Activated CD8-positive, alpha-beta memory T cell treated with anti-CD3 and anti-CD28 coated beads, Interleukin-2, amount 50 U/mL, for 4 hours (primary cell): ENCODE data around the gene S100A10.

ENCODE experiments used
- DNase-seq: peaks from one replicate; pipeline ENCODE4 v3.0.0-alpha.2; 2020

S100A10 gene, protein sequence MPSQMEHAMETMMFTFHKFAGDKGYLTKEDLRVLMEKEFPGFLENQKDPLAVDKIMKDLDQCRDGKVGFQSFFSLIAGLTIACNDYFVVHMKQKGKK

DNA sequence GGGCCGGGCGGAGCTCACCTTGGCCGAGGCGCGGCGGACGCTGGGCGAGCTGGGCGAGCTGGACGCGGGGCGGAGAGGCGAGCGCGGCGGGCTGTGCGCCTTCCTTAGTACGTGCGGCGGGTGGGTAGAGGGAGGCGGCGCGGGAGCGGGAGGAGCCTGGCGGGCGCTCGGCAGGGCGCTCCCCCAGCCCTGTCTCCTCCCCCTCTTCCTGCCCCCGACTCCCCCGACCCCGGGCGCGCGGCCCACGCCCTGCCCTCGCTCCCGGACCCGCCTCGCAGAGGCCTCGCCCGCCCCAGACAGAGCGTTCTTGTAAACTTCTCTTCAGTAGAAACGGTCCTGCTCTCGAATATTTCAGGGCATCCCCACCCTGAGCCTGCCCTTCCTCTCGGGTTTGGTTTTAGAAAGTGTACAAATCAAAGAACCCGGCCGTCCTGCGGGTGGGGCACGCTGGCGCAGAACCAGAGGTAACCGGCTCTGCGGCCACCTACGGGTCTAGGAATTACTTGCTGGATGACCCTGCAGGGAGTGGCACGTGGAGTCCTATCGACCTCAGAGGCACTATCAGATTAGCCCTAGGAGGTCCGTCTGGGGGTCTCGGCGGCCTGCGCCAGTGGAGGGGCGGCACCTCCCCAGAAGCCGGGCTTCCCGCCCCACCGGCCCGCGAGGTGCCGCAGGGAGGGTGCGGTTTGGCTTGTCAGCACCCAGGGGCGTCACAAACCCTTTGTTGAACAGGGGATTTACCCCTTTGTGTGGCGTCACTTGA is at the start of gene S100A10:
S100A10 (minus strand) TSS at position 126 of the 763 bp plus-strand sequence. CDS start 7,629 bp downstream, outside the sequence.
- DNase-seq: peak; percentile 79

DNA sequence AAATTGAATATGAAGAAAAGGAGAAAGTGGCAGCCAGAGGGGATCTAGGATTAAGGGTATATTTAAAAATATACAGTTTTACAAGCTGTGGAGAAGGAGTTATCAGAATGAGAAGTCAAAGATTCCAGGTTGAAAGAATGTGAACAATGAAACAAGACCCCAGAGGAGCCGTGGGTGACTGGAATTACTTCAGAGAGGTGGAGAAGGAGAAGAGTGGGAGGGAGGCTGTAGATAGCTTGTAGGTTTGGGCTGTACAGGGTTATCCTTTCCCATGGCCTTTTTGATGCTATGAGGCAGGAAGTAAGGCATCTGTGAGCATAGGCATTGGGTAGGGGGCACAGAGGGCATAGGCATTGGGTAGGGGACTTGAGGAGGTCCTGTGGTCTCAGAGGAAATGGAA is 48.4 kb upstream of the S100A10 start:
- DNase-seq: no peak

DNA sequence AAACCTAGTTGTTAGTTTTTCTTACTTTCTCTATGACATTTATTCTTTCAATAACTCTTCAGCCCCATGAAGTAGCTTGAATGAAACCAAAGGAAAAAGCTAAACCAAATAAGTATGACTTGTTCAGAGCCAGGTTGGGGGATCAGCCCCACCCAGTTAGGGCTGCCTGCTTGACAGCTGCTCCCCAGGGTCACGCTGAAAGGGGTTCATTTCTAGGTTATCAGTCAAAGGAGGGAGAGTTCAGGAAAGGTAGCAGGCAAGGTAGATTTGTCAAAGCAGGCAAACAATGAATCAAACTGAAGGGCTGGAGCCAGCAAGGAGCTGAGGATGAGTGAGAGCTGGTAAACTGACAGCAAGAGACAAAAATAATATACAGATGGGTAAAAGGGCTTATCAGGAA is 46.2 kb upstream of the S100A10 start:
- no peak for DNase-seq

DNA sequence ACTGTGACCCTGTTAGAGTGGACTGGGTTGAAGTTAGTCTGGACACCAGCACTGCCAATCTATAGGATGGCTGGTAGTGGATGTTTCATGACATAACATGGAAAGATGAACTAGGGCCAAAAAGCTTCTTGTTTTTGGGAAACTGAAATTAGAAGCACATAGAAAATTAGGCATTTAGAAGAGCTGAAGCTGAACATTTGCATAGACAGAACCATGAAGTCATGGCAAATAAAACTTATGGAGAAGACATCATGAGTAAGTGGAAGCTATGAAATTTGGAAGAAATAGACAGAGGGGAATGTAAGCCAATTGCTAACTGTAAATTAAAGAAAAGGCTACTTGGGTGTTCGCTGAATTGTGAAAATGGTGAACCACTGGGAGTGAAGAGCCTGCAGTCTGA is 45.8 kb upstream of the S100A10 start:
- no peak for DNase-seq

DNA sequence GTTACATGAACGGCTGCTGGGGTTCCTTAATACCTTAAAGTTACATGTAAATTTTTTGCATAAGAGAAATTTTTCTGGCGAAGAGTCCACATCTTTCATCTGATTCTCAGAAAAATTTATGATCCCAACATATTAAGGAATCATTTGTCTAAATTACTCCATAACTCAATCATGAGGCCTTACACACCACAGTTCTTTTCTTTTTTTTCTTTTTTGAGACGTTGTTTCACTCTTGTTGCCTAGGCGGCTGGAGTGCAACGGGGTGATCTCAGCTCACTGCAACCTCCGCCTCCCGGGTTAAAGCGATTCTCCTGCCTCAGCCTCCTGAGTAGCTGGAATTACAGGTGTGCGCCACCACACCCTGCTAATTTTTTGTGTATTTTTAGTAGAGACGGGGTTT is 45.2 kb upstream of the S100A10 start:
- no peak for DNase-seq

DNA sequence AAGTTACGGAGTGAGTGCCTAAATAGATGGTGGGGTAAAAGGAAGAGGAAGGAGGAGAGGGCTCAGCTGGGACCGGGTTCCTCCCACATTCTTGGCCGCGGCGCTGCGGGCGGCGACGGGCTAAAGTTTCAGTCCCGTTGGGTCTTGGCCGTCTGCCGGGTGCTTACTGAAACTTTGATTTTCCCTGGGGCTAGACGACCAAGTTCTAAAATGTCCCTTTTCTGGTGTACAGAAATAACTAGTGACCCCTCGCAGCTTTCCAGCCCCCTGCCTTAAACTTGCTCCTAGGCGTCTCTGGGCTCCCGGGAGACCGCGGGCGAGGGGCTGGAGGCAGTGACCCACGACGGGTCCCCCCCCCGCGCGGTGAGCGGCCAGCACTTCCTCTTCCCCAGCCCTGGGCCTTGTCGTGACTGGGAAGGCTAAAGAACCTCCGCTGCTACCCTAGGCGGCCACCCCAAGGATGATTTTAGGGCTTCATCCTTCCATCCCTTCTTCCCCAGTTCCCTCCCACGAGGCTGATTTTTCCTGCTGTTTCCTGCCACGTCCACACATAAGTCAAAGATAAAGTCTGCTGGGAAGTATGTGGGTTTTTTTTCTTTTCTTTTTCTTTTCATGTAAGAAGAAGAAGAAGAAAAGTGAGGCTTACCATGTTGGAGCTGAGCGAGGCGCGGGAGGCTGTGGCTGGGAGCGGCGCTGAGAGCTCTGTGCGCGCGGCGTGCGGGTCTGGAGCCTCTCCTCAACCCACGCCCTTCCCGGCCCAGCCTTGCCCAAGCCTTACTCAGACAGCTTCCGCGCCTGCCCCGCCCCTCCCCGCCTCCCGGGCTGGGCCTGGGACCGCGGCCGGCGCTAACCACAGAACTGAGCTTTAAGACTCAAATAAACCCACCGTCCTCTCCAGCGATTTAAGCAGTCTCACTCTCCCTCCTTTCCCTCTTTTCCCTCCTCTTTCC is 42.9 kb upstream of the S100A10 start, which contains the start of gene S100A11:
S100A11 (minus strand) TSS at position 738 of the 950 bp plus-strand sequence; CDS start at position 649, 89 bp downstream.
- DNase-seq: peak; percentile 73

DNA sequence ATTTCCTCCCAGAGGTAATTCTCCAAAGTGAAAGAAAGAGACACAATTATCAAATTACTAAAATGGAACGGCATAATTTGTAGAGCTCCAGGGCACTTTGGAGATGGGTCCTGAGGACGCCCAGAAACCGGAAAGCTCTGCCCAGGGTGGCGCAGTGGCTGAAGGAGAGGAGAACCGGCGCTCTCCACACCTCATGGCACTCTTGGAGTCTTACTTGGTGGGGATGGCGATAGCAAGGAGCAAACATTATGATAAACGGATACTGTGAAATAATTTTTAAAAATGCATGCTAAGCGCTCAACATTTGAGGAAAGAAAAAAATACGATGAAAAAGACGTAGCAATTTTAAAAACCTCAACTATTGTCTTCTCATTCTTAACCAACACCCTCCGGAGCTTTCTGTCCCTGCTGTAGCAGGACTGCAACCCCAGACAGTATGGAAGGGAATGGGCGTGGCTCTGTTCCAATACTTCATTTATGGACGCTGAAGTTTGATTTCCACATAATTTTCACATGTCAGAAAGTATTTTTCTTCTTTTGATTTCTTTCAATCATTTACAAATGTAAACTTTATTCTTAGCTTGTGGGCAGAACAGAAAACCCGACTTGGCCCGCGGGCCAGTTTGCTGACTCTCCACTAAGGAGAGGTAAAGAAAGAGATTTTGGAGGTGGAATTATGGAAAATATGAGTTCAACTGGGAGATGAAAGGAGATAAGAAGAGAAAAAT is 42.0 kb upstream of the S100A10 start:
- no peak for DNase-seq

DNA sequence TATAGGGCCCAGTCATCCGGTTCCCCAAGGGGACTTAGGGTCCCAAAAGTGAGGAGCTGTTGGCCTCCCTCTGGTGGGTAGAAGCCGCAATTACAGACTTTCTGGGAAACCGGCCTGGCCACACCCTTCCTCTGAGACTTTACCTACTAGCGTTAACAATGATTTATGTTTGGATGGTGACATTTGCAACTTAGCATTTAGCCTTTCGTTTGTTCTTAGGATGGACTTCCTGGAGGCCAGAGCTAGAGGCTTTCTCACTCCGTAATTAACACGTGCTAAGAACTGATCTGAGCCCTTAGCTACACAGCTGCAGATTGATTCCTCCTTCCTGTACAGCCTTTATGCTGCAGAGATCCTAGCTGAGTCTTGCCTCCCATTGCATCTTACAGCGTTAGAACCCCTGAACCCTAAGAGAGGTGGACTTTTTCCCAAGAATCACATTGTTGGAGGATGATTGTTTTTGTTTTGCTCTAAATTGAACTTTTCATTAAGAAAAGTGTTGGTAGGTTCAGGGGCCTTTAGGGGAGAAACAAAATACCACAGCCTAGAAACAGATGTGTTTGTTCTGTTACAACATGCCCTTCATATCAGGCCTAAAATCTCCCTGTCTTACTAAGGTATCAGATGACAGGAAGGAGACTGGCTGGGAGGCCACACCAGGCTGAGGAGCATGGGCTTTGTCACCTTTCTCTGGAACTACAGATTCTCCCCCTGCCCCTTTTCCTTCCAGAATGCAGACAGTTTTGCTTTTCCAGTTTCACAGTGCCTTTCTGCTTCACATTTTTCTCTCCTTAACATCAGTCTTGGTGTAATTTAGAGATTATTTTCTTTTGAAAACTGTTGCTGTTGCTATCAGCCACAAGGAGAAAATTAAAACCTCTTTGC is 41.2 kb upstream of the S100A10 start:
- DNase-seq: peak; percentile 56

DNA sequence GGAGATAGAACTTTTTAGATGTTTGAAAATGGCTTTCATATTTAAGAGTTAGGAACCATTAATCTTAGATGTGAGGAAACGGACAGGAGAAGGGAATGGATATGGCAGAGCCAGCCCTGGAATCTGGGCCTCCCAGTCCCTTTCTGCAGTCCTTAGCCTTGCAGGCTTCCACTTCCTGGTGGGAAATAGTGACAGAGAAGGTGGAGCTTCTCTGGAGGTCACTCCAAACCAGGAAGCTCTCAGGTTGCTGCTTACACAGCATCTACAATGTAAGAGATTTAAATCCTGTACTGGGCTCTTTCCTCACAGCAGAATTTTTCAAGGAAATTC is 40.6 kb upstream of the S100A10 start:
- DNase-seq: no peak

DNA sequence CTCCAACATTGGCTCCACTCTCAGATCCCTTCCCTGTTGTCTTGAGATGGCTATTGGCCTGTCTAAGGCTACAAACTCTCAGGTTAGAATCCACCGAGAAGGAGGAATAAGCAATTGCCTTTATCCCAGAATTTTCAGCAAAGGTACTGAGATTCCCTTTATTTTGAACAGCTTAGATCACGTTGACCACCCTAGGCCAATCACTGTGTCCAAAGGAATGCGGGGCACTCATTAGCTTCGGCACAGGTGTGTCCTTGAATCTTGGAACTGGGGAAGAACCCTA is 36.2 kb upstream of the S100A10 start:
- no peak for DNase-seq

DNA sequence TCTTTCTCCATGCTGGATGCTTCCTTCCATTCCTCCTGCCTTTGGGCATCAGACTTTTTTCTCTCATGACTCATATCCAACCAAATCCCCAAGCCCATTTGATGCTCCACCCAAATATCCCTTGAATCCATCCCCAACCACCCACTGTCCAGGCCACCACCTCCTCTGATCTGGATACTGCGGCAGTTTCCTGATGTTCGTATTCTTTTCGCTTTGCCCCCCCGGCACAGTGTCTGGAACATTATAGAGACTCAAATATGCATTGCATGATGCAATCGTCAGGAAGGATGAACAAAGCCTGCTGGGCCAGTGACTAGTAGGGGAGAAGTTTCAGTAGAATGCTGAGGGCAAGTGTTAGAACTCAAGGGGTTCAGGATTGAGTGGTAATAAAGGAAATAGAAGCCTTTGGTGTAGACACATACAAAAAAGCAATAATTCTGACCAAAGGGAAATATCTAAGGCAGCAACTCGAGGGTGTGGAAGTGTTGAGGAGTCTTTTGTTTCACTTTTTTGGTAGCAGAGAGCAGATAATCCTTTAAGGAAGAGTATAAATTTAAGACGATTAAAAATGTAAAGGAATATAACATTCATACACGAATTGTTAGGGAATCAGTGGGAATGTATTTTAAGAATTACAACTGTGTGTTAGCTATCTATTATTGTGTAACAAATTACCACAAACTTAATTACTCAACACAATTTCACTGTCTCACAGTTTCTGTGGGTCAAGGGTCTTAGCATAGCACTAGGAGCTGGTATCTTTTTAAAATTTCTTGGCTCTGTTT is 35.7 kb upstream of the S100A10 start:
- no peak for DNase-seq

DNA sequence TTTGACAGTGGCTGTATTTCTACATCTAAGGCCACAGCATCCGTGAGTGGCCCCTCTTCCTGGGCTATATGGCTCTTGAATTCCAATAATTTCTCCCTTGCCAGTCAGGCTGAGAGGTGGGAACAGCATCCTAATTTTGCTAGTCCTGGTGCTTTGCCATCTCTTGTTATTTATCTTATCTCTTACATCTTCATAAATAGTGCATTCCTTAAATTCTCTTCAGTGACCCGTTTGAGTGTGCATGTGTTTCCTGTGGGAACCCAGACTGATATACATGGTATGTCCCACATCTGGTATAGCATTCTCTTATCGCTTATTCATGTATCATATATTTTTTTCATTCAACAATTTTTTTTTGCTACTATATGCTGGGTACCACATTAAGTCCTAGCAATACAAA is 33.2 kb upstream of the S100A10 start:
- no peak for DNase-seq

DNA sequence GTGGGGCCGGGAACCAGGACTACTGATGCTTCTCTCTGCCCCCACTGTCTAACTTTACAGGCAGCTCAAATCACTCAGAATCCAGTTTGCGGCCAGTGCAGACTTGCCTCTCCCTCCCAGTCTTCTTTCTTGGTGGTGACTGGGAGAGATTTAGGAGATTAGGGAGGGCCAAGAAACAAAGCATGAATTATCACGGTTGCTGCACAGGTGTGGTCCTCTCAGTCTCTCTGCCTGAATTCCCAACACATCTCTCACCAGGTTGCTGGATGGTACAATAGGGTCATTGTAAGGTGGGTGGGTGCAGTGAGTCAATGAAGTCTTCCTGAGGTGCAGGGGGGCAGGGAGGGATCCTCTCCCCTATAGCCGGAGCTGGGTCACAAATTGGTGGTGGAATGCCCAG is 30.6 kb upstream of the S100A10 start:
- DNase-seq: no peak

DNA sequence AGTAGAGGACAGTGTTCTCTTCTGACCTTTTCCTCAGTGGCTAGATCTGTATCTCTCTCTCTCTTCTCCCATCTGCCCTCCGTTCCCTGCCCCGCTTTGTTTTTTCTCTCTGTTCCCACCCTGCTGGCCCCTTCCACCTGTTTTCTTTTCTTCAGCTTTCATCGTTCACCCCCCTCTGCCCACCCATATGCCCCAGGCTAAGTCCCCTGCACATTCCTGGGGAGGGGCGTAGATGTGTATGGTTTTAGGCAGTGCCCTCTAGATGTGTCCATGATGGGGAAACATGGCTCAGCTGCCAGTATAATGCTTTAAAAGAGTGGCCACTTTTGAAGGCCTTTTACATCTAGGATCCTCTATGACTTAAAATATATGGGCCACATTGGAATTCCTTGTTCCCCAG is 29.6 kb upstream of the S100A10 start:
- no peak for DNase-seq

DNA sequence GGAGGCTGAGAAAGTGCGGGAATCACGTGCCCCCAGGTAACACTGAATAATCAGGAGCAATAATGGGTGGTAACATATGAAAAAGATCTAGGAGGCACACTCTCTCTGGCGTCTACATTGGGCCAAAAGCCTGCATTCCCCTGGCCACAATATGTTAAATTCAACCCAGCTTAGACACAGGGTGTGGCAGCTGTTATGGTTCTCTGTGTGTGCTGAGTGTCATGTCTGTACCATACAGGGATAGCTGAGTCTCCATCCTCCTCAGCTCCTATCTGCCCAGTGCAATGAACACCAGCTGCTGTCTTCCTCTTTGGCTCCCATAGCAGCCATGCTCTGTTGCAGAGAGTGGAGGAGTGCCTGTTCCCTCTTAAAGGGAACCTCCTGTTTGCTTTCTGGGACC is 28.8 kb upstream of the S100A10 start:
- DNase-seq: no peak

DNA sequence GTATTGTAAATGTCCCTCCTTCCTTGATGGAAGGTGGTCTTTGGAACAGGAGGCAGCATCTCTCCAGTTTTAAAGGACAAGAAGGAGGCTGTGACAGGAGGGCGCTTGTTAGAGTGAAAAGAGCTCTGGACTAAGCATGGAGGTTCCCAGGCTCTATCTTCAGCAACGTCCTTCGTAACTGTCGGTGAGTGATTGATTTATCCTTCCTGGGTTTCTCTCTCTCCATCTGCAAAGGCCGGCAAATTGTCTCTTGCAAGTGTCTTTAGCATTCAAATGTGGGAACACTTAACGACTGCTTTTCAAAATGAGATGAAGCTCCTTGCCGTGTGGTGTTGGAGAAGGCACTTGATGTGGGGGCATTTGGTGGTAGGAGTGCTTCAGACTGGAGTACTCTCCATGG is 27.9 kb upstream of the S100A10 start:
- no peak for DNase-seq

DNA sequence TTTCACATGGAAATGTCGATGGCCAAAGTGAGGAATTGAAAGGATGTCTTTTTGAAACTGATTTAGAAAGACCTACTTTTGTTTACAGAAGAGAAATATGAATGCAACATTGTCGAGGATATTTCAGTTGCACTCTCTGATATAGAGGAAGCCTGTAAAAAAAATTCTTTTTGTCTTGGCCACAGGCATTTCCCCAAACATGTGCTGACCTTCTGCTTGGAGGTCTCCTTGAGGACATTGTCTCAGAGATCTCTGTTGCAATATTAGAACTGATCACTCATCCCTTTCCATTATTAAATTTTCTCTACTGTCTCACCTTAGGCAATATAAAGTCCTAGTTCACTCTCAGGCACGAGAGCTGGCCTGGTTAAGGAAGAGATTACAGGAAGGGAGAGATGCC is 27.2 kb upstream of the S100A10 start:
- no peak for DNase-seq

DNA sequence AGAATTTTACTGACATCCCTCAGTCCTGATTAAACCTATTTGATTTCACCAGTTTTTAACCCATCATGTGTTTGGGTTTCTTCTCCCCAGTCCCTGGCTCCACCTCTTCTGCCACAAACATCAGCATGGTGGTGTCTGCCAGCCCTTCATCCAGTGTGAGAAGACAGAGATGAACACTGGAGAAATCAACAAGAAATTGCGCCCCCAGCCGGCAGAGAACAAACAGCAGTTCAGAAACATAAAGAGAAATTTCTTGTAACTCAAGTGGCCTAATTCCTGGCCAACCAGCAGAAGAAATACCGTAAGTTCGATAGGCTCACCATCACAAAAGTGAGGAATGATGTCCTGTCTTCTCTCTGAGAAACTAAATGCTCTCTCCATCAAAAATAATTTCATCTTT is 24.9 kb upstream of the S100A10 start:
- DNase-seq: no peak

DNA sequence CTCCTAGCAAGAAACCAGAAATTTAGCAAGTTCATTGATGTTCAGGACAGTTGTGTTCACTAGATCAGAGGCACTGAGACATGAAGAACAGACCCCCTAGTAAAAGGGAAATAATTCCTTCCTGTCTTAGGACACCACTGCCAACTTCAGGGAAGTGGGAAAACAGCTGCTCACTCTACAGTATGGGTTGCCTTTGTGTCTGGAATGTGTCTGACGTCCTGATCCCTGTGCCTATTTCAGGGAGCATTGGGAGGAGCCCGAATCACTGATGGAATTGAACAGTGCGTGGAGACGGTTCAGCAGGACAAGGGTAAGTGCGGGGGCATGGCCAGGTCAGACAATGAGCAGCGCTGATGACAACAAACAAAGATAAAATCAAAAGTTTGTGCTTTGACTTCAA is 22.1 kb upstream of the S100A10 start:
- no peak for DNase-seq

DNA sequence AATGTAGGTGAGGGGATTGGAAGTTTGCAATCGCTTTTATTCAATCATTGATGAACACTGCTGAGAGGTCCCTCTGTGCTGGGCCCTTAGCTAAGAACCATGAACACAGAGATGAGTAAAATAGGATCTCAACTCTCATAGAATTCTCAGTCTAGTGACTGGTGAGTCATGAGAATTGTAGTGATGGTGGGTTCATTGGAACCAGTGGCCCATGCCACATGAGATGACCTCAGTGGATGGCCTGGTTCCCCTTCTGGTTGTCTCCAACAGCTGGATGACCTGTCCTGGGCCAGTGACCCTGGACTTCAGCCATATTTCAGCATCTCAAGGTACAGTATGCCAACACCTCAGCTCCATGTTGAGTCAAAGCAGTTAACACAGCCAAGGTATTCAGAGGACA is 21.3 kb upstream of the S100A10 start:
- no peak for DNase-seq

DNA sequence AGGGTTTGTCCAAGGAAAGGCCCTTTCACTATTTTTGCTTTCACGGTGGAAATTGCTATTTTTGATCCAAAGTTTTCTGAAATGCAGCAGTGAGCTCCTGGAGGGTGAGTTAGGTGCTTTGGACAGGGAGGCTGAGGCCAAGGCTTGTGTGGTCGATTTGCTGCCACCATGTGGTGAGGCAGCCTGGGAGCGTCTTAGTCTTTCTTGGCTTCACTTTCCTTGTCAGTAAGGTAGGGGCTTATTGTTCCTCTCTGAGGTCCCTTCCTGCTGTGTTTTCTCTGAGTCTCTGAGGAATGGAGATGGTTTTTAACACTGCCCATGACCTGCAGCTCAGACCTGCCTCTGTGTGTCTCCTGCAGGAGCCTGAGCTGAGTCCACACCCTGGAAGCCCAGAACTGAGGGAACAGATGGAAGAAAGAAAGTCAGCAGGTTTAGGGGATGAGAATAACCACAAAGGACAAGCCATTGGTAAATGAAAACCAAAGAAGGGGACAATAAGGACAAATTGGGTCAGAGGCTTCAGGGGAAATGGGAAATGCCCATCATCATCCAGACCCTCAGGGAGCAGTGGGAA is 20.1 kb upstream of the S100A10 start:
- DNase-seq: no peak
